Activated CD4-positive, alpha-beta T cell treated with anti-CD3 and anti-CD28 coated beads for 36 hours (primary cell): ENCODE data around the gene SPNS2. TPM values are rescaled to one million over a fixed set of nuclear protein-coding genes. Genes with fewer than 3 reads are reported as not detected.

Experiments
- ATAC-seq: fragments of 200-7000 bp; cut with Tn5 transposase; one replicate; pipeline ENCODE4 v1.10.0; 2021; ENCODE audit warnings: mild to moderate bottlenecking, moderate library complexity
- CTCF ChIA-PET: fragments of 350-600 bp; sonication (Branson Sonifier 250); formaldehyde crosslinking; loops from one replicate; lab custom pipeline; 2021; ENCODE audit warnings: antibody characterized with exemption; lab: Charles Lee
- POLR2A ChIA-PET: fragments of 350-600 bp; sonication (Branson Sonifier 250); formaldehyde crosslinking; loops from one replicate; lab custom pipeline; 2021; ENCODE audit warnings: antibody characterized with exemption, inconsistent platforms; lab: Charles Lee
- DNase-seq: peaks from one replicate; pipeline ENCODE4 v3.0.0-alpha.2; 2020
- H3K27ac Mint-ChIP-seq: one replicate; pipeline ENCODE4 v1.8.0; 2021; ENCODE audit warnings: mixed read lengths
- H3K27me3 Mint-ChIP-seq: one replicate; pipeline ENCODE4 v1.8.0; 2021; ENCODE audit warnings: mixed read lengths
- H3K36me3 Mint-ChIP-seq: one replicate; pipeline ENCODE4 v1.8.0; 2021; ENCODE audit warnings: low read depth, mixed read lengths
- H3K4me1 Mint-ChIP-seq: one replicate; pipeline ENCODE4 v1.8.0; 2021; ENCODE audit warnings: mixed read lengths
- H3K4me3 Mint-ChIP-seq: one replicate; pipeline ENCODE4 v1.8.0; 2021; ENCODE audit warnings: mild to moderate bottlenecking, moderate library complexity, mixed read lengths
- H3K9me3 Mint-ChIP-seq: one replicate; pipeline ENCODE4 v1.8.0; 2021; ENCODE audit warnings: low read depth, mixed read lengths
- intact Hi-C, 2 experiments: fragments of 100-400 bp; cut with DNase I in 1 of 2; cut with micrococcal nuclease in 1 of 2; formaldehyde crosslinking; loops; one replicate each; pipeline versions ENCODE4 v1.14.2 to v1.15.1; 2022 to 2024; cut with DNase I, micrococcal nuclease
- total RNA-seq, 2 experiments: library from RNA; stranded (reverse); gene quantifications; one replicate each; pipeline ENCODE4 v1.2.3, GENCODE V29; 2021

Gene SPNS2
- total RNA-seq, 2 experiments from 2014 or later, result 0.07 to 0.37 TPM

DNA sequence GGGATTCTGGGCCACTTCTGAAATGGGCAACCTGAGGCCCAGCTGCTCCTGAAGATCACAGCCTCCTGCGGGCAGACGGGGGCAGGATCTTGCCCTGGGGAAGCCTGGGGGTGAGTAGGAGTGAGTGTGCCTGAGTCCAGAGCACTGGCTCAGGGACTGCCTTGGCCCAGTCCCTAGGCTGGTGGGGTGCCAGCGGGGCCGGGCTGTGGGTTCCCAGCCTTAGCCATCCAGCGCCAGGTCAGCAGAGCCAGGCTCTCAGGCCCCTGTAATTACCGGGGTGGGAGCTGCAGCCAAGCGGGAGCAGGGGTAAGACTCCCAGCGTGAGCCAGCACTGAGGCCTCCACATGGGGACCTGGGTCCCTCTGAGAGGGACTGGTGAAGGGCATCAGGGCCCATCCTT lies 8.2 kb downstream of the SPNS2 start:
- Mint-ChIP-seq H3K4me1 (peaks cover 25% of the 10 kb centered on the region), H3K27me3 (peaks cover 8% of the 10 kb centered on the region), H3K36me3 (no peaks in the 10 kb centered on the region), H3K9me3 (no peaks in the 10 kb centered on the region), H3K4me3 (no peak overlapping the region), H3K27ac (no peak overlapping the region)
- ChIA-PET POLR2A (no interaction called here), CTCF (no interaction called here)
- DNase-seq (no peak), ATAC-seq (no peak)
- intact Hi-C loops, result no loop called here

DNA sequence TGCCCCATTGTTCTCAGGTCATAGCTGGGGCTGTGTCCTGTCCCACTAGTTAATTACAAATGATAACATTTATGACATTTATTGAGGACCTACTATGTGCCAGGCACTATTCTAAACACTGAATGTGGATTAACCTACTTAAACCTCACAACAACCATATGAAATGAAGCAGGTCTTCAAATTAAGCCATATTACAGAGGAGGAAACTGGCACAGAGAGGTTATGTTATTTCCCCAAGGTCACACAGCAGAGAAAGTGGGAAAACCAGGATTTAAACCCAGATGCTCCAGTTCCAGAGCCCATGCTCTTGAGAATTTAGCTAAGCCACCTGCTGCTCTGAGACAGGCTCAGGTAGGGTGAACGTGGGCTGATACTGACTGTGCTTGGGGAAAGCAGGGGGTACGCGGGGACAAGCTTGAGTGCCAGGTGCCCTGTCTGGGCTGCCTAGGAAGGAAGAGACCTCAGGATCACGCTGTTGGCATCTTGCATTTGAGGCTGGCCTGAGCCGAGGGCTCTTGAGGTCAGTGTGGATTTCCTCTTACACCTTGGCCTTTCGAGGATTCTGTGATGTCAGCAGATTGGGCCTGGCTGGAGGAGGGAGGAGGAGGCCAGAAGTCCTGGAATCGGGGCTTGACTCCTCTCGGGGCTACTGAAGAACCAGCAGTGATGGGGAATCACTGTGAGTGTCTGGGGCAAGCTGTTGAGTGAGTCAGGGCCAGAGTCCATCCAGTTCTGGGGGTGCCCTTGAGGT lies 8.9 kb downstream of the SPNS2 start:
- Mint-ChIP-seq H3K4me1 (peaks cover 25% of the 10 kb centered on the region), H3K4me3 (no peak overlapping the region), H3K9me3 (no peaks in the 10 kb centered on the region), H3K36me3 (no peaks in the 10 kb centered on the region), H3K27ac (no peak overlapping the region), H3K27me3 (peaks cover 6% of the 10 kb centered on the region)
- intact Hi-C loops, result no loop called here
- ChIA-PET CTCF (no interaction called here), POLR2A (interaction anchor here (0.7 kb wide), 1 partner anchor 20 kb away, joined by 4 read pairs; no protein-coding TSS in a partner anchor)
- DNase-seq (no peak), ATAC-seq (no peak)

DNA sequence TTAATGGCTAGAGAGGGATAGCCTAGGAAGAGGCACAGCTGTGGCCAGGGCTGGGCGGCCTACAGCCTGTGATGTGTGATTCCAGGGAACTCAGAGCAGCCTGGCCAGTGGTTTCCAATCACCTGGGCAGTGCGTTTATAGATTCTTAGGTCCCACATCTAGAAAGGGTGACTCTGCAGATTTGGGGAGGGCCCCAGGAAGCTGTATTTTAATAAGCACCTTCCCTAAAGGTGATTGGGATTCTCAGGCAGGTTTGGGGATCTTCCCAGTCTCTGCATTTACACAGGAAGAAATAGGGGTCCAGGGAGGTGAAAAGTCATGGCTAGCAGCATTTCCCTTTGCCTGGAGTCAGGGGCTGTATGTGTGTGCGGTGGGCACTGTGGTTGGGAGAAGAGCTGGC lies 9.5 kb downstream of the SPNS2 start:
- ATAC-seq (no peak), DNase-seq (no peak)
- Mint-ChIP-seq H3K9me3 (no peaks in the 10 kb centered on the region), H3K27me3 (peaks cover 2% of the 10 kb centered on the region), H3K4me3 (no peak overlapping the region), H3K36me3 (no peaks in the 10 kb centered on the region), H3K27ac (no peak overlapping the region), H3K4me1 (peaks cover 25% of the 10 kb centered on the region)
- ChIA-PET CTCF (no interaction called here), POLR2A (interaction anchor here (0.7 kb wide), 1 partner anchor 19 kb away, joined by 4 read pairs; no protein-coding TSS in a partner anchor)
- intact Hi-C loops, result no loop called here

DNA sequence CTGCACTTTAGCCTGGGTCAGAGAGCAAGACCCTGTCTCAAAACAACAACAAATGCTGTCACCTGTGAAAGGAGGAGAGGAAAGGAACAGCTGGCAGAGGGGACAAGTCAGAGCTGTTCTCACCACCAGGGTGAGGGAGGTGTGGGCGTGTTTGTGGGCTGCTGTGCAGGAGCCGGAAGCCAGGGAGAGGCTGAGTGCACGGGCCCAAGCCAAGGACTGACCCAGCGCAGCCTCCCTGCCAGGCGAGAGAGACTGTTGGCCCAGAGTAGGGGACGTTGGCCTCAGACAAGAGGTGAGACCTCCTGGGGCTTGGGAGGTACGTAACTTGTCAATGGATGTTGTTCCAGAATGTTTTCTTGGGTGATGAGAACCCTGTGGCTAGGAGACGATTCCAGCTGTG lies 10.7 kb downstream of the SPNS2 start:
- Mint-ChIP-seq H3K27me3 (no peaks in the 10 kb centered on the region), H3K4me1 (peaks cover 19% of the 10 kb centered on the region), H3K36me3 (no peaks in the 10 kb centered on the region), H3K9me3 (no peaks in the 10 kb centered on the region), H3K4me3 (no peak overlapping the region), H3K27ac (no peak overlapping the region)
- DNase-seq, result peak; percentile 59
- peak; percentile 80 for ATAC-seq
- ChIA-PET POLR2A (interaction anchor here (0.6 kb wide), 2 partner anchors 17 to 384 kb away, joined by 3 read pairs; no protein-coding TSS in a partner anchor), CTCF (interaction anchor here (1.0 to 1.6 kb wide), 2 partner anchors 48 to 259 kb away, joined by 3 to 4 read pairs; no protein-coding TSS in a partner anchor)
- intact Hi-C loops, result no loop called here

DNA sequence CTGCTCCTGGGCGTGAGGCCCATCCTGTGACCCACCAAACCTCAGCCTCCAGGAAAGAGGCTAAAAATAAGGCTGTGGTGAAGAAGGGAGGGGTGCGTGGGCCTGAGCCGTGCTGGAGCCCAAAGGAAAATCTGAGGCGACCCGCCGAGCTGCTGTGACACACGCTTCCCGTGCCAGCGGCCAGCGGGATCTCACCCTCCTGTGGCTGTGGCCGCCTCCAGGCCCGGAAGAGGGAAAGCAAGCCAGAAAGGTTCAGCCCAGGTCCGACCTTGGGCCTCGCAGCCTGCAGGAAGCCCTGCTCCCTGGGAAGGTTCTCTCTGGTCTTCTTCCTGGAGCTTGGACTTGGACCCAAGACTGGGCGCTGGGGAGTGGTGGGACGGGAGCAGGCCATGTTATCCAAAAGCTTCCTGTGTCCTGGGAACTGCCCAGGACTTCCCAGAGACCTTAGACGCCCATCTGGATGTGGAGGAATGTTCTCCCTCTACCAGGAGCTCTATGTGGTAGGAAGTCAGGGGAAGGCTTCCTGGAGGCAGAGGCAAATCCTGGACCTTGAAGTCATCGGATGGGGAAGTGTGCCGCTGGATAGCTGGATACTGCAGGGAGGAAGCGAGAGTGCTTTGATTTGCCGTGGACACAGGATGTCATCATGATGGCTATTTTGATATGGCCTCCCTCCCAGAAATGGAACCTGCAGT lies 11.4 kb downstream of the SPNS2 start:
- H3K36me3 Mint-ChIP-seq, result no peaks in the 10 kb centered on the region
- ChIA-PET CTCF (interaction anchor here (1.0 to 1.6 kb wide), 2 partner anchors 47 to 260 kb away, joined by 3 to 4 read pairs; no protein-coding TSS in a partner anchor), POLR2A (interaction anchor here (0.6 kb wide), 2 partner anchors 18 to 384 kb away, joined by 3 read pairs; no protein-coding TSS in a partner anchor)
- no peak overlapping the region for H3K27ac Mint-ChIP-seq
- ATAC-seq, result peak; percentile 10
- H3K27me3 Mint-ChIP-seq, result no peaks in the 10 kb centered on the region
- intact Hi-C loops, result no loop called here
- no peak overlapping the region for H3K4me3 Mint-ChIP-seq
- H3K9me3 Mint-ChIP-seq, result no peaks in the 10 kb centered on the region
- DNase-seq, result peak; percentile 26
- H3K4me1 Mint-ChIP-seq, result peaks cover 14% of the 10 kb centered on the region

DNA sequence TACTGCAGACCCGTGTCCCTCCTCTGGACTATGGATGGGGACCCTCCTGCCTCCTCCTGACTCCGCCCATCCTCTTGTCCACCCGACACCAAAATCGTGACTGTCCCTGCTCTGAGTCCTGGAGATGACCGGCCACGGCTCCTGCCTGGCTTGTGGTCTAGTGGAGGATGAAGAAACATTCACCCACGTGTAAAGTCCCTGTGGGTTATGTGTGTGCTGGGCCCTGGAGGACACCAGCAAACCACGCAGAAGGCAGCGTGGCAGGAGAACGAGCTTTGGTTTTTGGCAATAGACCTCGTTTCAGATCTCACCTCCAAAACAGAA lies 11.9 kb downstream of the SPNS2 start:
- intact Hi-C loops, result no loop called here
- ChIA-PET POLR2A (no interaction called here), CTCF (interaction anchor here (1.0 kb wide), 1 partner anchor 260 kb away, joined by 4 read pairs; no protein-coding TSS in a partner anchor)
- ATAC-seq (no peak), DNase-seq (no peak)
- Mint-ChIP-seq H3K4me1 (peaks cover 14% of the 10 kb centered on the region), H3K27ac (no peak overlapping the region), H3K9me3 (no peaks in the 10 kb centered on the region), H3K36me3 (no peaks in the 10 kb centered on the region), H3K27me3 (no peaks in the 10 kb centered on the region), H3K4me3 (no peak overlapping the region)

DNA sequence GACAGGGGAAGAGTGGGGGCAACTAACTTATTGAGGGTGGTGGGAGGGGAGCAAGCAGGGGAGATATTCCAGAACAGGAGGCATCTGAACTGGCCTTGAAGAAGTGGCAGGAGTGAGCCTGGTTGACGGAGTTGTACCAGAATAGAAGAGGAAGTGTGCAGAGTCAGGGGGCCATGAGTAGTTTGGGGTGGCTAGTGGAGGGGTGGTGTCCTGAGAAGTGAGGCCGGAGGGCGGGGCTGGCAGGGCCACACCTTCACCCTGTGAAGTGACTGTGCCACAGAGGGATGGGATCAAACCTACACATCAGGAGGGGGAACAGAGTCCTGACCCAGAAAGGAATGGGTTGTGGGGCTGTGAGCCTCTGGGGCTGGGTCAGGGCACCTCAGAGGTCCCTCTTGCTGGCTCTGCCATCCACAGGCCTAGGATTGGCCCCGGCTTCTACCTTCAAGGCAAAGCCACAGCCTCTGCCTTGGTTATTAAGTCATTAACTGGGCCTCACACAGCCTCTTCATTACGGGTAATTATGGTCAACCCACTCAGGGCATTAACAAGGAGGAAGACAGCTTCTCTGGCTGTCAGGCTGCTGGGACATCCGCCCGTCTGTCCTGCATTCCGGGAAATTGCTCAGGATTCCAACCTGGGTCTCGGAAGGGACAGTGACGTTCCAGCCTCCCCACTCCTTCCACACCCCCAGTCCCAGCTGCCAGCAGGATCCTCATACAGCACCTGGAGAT lies 12.7 kb downstream of the SPNS2 start:
- H3K4me1 Mint-ChIP-seq, result peaks cover 14% of the 10 kb centered on the region
- H3K36me3 Mint-ChIP-seq, result no peaks in the 10 kb centered on the region
- no peak for ATAC-seq
- no peak for DNase-seq
- CTCF ChIA-PET, result no interaction called here
- no peak overlapping the region for H3K27ac Mint-ChIP-seq
- H3K27me3 Mint-ChIP-seq, result no peaks in the 10 kb centered on the region
- H3K9me3 Mint-ChIP-seq, result no peaks in the 10 kb centered on the region
- intact Hi-C loops, result no loop called here
- POLR2A ChIA-PET, result no interaction called here
- H3K4me3 Mint-ChIP-seq, result no peak overlapping the region

DNA sequence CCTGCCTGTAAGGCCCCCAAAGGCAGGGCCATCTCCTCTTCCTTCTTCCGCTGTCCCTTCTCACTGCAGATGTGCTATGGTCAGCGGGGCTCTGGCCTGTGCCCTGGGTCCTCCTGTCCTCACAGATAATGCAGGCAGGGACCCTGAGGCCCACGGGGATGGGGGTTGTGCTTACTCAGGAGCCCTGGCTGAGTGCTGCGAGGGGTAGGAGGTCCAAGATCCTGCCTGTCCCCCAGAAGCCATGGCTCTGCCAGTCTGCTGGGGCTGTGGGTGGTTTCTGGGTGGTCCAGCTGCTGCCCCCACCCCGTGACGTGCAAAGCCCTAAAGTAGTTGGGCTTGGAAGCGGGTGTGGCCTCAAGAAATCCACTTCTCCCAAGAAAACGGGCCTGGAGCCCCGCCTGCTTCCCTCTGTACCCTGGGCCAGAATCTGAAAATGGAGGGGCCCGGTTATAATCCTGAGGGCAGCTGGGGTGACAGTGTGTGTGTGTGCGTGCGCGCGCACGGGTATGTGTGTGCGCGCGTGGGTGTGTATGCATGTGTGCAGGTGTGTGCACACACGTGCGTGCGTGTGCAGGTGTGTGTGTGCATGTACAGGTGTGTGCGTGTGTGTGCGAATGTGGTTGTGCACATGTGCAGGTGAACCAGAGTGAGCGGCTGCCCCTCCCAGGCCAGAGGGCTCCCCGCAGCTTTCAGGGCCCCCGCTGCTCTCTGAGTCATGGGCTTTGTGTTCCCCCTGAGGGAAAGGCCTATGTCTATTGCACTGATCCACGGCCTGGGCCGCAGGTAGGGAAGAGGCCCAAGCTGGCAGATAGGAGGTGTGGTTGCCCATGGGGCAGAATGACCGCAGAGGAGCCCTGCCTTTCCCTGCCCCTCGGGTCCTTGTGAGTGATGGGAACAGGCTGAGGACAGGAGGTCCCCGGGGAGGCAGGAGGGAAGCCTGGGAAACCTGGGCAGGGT lies 13.8 kb downstream of the SPNS2 start:
- DNase-seq (no peak), ATAC-seq (no peak)
- Mint-ChIP-seq H3K27ac (no peak overlapping the region), H3K9me3 (no peaks in the 10 kb centered on the region), H3K27me3 (no peaks in the 10 kb centered on the region), H3K4me3 (no peak overlapping the region), H3K4me1 (peaks cover 14% of the 10 kb centered on the region), H3K36me3 (no peaks in the 10 kb centered on the region)
- POLR2A ChIA-PET, result no interaction called here
- CTCF ChIA-PET, result no interaction called here
- intact Hi-C loops, result no loop called here

DNA sequence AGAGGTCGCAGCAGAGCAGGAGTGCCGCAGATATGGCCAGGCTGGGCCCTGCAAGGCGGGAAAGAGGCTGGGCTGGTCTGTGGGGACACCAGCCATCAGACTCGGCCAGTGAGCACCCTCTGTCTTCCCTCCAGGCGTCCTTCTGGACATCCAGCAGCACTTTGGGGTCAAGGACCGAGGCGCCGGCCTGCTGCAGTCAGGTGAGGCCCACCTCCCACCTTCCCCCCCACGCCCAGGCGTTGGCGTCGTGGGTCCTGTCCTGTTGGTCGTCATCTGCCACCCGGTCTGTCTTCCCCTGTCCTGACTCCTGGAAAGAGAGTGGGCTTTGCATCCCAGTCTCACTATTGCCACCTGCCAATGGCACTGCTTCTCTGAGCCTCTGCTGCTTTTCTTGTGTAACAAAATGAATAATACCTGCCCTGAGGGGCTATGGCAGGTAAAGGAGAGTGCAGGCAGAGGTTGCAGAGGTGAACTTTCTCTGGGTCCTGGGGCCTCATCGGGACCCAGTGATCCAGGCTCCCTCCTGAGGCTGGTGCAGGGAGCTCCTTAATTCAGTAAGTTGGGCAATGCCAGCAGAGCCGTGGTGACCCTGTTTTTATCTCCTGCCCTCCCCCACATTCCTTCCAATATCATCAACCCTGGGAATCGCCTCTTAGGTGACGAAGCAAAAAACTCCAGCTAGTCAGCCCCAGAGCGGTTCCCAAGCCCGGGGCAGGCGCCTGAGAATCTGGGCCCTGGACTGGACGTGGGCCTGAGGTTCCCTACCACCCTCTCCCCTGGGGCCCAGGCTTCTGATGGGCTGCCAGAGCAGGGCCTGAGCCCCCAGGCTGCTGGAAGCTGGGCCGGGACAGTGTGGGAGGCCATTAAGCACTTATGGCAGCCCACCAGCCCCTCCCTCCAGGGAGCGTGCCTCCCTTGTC lies 14.7 kb downstream of the SPNS2 start:
- DNase-seq (no peak), ATAC-seq (no peak)
- ChIA-PET CTCF (interaction anchor here (0.7 kb wide), 1 partner anchor 176 kb away, joined by 3 read pairs; no protein-coding TSS in a partner anchor), POLR2A (no interaction called here)
- Mint-ChIP-seq H3K27me3 (no peaks in the 10 kb centered on the region), H3K36me3 (no peaks in the 10 kb centered on the region), H3K9me3 (no peaks in the 10 kb centered on the region), H3K4me1 (peaks cover 14% of the 10 kb centered on the region), H3K27ac (no peak overlapping the region), H3K4me3 (no peak overlapping the region)
- intact Hi-C loops, result no loop called here

DNA sequence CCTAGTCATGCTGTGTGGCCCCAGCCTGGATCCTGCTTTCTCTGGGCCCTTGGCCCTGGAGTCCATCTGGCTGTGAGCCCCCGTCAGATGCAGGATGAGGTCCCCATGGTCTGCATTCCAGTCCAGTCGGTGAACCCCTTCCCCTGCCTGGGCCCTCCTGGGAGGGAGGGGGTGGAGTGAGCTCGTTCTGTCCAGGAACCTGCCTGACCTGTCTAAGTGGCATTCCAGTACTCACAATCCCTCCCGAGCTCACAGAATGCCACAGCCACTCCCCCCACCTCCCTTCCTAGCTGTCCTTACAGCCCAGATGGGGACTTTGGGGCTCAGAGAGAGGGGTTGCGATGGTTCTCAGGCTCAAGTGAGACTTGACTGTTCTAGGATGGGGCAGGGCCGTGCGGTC lies 15.5 kb downstream of the SPNS2 start:
- Mint-ChIP-seq H3K9me3 (no peaks in the 10 kb centered on the region), H3K27ac (no peak overlapping the region), H3K4me1 (peaks cover 8% of the 10 kb centered on the region), H3K27me3 (no peaks in the 10 kb centered on the region), H3K4me3 (no peak overlapping the region), H3K36me3 (no peaks in the 10 kb centered on the region)
- intact Hi-C loops, result no loop called here
- ChIA-PET POLR2A (no interaction called here), CTCF (interaction anchor here (0.7 kb wide), 1 partner anchor 177 kb away, joined by 3 read pairs; no protein-coding TSS in a partner anchor)
- DNase-seq (no peak), ATAC-seq (no peak)
